ENCODE data around the gene AGFG1. TPM values are rescaled to one million over a fixed set of nuclear protein-coding genes. Genes with fewer than 3 reads are reported as not detected.
A peak's percentile ranks its signal among the peaks of the same experiment; 100 is the strongest.
"Not testable (repeated sequence)": the region's sequence is repeated elsewhere in the genome, so short reads cannot be mapped to it uniquely, and the experiment has no call there.

AGFG1 gene
- total RNA-seq, 1 donor from 2014 or later: 55.2 TPM

DNA sequence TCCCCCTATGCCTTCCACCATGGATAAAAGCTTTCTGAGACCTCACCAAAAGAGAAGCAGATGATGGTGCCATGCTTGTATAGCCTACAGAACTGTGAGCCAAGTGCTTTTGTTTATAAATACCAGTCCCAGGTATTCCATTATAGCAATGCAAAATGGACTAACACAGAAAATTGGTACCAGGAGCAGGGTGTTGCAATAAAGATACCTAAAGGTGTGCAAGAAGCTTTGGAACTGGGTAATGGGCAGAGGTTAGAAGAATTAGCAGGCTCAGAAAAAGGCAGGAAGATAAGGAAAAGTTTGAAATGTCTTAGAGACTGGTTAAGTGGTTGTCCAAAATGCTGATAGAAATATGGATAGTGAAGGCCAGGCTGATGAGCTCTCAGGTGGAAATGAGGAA, 110.4 kb downstream of the AGFG1 start:
- intact Hi-C loops (cut with micrococcal nuclease): no loop called here
- ATAC-seq: no peak
- no peak for DNase-seq

DNA sequence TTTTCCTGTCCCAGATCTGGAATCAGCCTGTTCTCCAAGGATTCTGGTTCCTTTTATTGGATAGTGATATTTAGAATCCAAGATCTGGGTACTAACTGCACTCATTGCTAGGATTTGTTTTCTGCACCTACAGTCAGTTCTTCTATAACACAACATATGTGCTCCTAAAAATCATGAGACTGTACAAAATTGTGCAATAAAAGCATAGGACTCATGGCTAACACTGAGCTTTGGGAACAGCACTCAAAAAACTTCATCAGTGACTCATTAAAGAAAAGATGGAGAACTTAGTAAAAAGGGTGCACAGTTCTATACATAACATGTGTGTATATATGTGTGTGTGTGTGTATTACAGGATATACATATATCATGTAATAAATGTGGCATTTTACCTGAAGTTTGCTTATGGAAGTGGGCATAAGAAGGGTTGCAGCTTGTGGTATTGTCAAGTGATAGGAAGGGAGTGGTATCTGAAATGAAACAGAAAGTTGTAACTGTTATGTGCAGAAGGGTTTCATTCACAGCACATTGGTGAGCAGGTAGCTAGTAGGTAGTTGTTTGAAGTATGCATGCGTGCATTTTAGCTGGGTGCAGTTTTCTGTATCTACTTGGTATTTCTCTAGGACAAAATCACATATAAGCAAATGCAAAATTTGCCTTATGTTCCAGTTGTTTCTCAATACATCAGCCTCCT, 120.9 kb downstream of the AGFG1 start:
- intact Hi-C loops (cut with micrococcal nuclease): no loop called here
- no peak for ATAC-seq
- DNase-seq: no peak

DNA sequence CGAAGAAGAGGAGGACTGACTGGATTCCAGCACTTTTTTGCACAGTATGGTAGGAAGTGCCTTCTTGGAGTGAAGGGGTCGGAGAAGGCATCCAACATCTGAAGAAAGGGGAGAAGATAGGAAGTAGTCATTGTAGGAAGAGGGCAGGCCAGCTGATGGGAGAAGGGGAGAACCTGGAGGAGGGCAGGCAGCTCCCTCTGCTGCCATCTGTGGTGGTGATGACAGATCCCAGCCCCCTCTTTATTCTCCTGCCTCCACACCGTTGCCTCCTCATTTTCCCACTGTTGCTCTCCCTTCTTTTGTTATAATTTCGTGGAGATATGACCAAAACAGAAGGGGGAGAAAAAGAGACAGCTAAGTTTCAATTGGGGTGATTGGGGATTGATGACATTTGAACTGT, 123.8 kb downstream of the AGFG1 start:
- intact Hi-C loops (cut with micrococcal nuclease): no loop called here
- ATAC-seq (no peak), DNase-seq (no peak)

DNA sequence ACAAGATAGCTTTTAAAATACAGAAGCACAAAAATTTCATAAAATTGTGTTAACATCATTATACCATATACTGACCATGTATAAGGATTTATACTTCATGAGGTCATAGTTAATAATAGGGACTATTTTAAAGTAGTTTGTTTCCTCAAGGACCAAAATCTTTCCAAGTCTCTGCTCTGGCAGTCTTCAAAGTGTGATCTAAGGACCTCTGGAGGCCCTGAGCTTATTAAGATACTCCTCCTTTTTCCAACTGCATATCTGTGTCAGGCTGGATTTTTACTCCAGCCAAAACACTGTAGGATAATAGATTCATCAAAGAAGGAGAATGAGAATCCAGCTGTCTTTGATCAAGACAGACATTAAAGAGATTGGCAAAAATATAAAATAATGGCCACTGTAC, 125.1 kb downstream of the AGFG1 start:
- ATAC-seq (no peak), DNase-seq (no peak)
- intact Hi-C loops (cut with micrococcal nuclease): no loop called here

DNA sequence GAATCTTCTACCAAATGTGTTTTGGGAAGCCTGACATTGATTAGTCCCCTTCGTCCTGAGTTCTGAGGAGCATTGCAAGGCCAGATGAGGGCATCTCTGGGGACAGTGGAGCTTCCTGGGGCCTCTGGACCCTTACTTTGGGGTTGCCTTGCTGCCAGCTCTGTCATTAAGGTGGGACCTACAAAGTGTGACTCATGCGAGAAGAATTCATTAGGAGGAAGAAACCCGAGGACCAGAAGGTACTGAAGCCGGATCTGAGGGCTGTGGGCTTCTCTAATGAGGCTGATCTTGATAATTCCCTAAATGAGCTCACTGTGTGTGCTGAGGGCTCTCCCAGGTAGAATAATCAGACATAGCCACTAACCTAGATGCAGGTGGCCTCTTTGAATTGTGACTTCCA, 126.0 kb downstream of the AGFG1 start:
- DNase-seq (no peak), ATAC-seq (no peak)
- intact Hi-C loops (cut with micrococcal nuclease): no loop called here

DNA sequence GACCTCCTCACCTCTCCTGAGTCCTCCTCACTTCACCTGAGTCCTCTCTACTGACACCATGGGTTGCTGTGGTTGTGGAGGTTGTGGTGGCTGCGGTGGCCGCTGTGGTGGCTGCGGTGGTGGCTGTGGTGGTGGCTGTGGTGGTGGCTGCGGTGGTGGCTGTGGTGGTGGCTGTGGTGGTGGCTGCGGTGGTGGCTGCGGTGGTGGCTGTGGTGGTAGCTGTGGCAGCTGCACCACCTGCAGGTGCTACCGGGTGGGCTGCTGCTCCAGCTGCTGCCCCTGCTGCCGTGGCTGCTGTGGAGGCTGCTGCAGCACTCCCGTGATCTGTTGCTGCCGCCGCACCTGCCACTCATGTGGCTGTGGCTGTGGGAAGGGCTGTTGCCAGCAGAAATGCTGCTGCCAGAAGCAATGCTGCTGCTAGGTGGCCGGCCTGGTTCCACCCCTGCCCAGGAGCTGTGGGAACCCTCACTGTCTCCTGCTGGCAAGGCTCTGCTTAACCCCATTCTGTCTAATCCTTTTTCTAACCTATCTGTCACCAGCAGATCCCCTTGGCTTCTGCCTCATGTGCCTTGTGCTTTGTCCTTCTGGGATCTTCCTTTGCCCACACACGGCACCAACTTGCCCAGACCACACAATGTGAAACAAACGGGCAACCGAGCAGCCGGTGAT, 127.0 kb downstream of the AGFG1 start, which contains the start of gene SCYGR2:
TSS of gene SCYGR2 (plus strand) at position 59 of the 669 bp plus-strand sequence. CDS start at position 59, 0 bp downstream.
- intact Hi-C loops (cut with micrococcal nuclease); DNase-seq; ATAC-seq: not testable (repeated sequence)

DNA sequence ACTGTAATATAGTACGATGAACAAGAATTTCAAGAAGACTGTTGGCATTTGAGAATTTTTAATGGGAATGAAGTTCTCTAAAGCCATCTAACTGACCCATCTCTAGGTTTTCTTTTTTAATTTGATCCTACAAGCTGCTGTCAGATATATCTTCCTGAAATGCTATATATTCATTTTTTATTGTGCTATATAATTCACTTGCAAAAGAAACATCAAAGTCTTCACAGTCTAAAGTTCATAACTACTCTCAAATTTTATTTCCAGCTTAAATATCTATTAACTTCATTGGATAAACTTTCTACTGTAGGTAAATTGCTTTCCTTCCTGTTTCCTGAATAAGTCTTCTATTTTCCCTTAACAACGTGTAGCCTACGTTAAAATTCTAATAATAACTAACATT, 130.4 kb downstream of the AGFG1 start:
- intact Hi-C loops (cut with micrococcal nuclease): no loop called here
- no peak for DNase-seq
- ATAC-seq: no peak

DNA sequence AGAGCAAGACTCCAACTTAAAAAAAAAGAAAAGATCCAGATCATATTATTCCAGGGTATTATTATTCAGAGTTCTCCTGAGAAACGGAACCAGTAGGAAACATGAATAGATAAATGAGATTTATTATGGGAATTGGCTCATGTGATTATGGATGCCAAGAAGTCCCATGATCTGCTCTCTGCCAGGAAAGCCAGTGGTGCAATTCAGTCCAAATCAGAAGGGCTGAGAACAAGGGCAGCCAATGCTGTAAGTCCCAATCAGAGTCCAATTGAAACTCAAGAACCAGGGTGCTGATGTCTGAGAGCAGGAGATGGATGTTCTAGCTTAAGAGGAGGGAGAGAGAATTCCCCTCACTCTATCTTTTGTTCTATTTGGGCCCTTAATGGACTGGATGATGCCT, 134.5 kb downstream of the AGFG1 start:
- DNase-seq: no peak
- ATAC-seq: peak; percentile 31
- intact Hi-C loops (cut with micrococcal nuclease): no loop called here

DNA sequence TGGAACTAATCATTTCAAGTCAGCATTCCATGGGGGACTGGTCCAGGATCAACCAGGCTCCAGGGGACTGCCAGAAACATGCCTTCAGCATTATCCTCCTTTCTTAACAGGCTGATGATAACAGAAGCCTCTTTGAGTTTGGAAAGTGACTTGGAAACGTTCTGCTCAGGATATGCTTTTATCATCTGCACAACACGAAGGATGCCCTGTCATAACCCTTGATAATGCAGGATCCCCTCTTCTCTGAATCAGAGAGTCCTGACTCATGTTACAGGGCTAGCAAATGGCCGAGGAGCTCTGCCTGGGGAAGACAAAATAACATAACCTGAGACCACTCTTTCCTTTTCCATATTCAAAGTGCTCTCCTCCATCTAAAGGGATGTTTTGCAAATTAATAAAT, 136.0 kb downstream of the AGFG1 start:
- DNase-seq (no peak), ATAC-seq (no peak)
- intact Hi-C loops (cut with micrococcal nuclease): no loop called here

DNA sequence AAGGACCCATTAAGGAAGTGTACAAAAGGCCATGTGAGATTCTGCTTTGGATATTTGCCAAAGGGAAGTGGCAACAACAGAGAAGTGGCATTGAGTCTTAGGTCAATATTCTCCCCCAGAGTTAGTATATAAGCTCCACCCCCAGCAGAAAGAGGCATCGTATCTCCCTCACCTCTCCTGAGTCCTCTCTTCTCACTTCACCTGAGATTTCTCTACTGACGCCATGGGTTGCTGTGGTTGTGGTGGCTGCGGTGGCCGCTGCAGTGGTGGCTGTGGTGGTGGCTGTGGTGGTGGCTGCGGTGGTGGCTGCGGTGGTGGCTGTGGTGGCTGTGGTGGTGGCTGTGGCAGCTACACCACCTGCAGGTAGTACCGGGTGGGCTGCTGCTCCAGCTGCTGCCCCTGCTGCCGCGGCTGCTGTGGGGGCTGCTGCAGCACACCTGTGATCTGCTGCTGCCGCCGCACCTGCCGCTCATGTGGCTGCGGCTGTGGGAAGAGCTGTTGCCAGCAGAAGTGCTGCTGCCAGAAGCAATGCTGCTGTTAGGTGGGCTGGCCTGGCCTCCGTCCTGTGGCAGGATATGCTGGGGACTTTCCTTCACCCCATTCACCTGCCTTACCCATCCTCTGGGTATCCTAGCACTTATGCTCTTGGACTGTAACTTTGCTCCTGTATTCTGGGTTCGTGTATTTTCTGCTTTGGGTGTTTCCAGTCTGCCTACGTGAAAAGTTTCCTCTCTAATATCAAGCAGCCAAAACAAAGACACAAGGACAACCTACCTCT, 136.8 kb downstream of the AGFG1 start:
- DNase-seq: no peak
- intact Hi-C loops (cut with micrococcal nuclease): no loop called here
- ATAC-seq: peak; percentile 35

DNA sequence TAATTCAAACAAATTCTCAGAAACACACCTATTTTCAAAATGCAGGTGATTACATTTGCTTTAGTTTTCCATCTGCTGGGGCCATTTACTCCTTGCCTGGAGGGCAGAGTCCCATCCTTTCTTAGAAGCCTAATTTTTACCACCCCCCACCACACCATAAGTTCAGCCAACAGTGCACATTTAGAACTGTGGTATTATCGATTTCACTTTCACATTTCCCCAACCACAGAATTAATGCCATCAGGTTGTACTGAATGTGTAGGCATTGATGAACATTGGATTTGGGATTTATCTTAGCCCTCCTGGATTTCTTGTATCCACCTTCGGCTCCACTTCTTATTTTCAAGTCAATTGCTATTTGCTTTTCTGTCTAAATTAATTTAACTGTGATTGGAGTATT, 138.2 kb downstream of the AGFG1 start:
- ATAC-seq (no peak), DNase-seq (no peak)
- intact Hi-C loops (cut with micrococcal nuclease): no loop called here

Small RNA genes lying within 50 kb of the gene (microRNA-seq; reads per million reads assigned to microRNA genes)
- gene MIR5703 (ENCODE audit: borderline number of aligned reads): not detected

Other genes starting within 250 kb of the AGFG1 start
- gene MFF, start 146.9 kb upstream of the AGFG1 start, total RNA-seq: 101 TPM
- not detected for gene TM4SF20, start 92.8 kb upstream of the AGFG1 start, total RNA-seq
- gene SCYGR1, start 84.2 kb upstream of the AGFG1 start, total RNA-seq: not detected
- gene SCYGR2, start 126.7 kb downstream of the AGFG1 start, total RNA-seq: not detected
- not detected for gene SCYGR3, start 142.7 kb downstream of the AGFG1 start, total RNA-seq
- gene SCYGR4, start 145.3 kb downstream of the AGFG1 start, total RNA-seq: not detected
- not detected for gene SCYGR5, start 194.6 kb downstream of the AGFG1 start, total RNA-seq
- gene SLC19A3, start 245.9 kb downstream of the AGFG1 start, total RNA-seq: 1.2 TPM

Measured in left ventricle myocardium superior (tissue), 1 donor.